Naive thymus-derived CD8-positive, alpha-beta T cell (primary cell): ENCODE data around the gene AXIN1. TPM values are rescaled to one million over a fixed set of nuclear protein-coding genes. Genes with fewer than 3 reads are reported as not detected.
"Not testable (repeated sequence)": the region's sequence is repeated elsewhere in the genome, so short reads cannot be mapped to it uniquely, and the experiment has no call there.

ENCODE experiments used
- ATAC-seq, 2 donors: fragments of 150-1000 bp; cut with Tn5 transposase in 1 of 2; sonication (Bioruptor Pico), chemical (Tn5 transposase) in 1 of 2; 1 replicate in 1 of 2; 2 replicates in 1 of 2; pipeline ENCODE4 v1.10.0; 2021; ENCODE audit warnings: mild to moderate bottlenecking in 2 of 2, moderate library complexity in 2 of 2
- POLR2A ChIA-PET: fragments of 350-600 bp; sonication (Branson Sonifier 250); formaldehyde crosslinking; loops from one replicate; lab custom pipeline; 2021; ENCODE audit warnings: antibody characterized with exemption; lab: Charles Lee
- DNase-seq, 10 donors: peaks; one replicate each; pipeline versions ENCODE4 v3.0.0 to v3.0.0-alpha.2; 2020 to 2022
- H3K27ac Mint-ChIP-seq, 10 donors: one replicate each; pipeline ENCODE4 v1.8.0; 2020 to 2022; ENCODE audit warnings: mild to moderate bottlenecking in 10 of 10, mixed read lengths in 10 of 10, moderate library complexity in 4 of 10, inconsistent platforms in 1 of 10
- H3K27me3 Mint-ChIP-seq, 5 donors: one replicate each; pipeline ENCODE4 v1.8.0; 2021 to 2022; ENCODE audit warnings: mixed read lengths in 5 of 5
- H3K36me3 Mint-ChIP-seq, 3 donors: one replicate each; pipeline ENCODE4 v1.8.0; 2020 to 2022; ENCODE audit warnings: mixed read lengths in 3 of 3, mild to moderate bottlenecking in 2 of 3, inconsistent platforms in 1 of 3
- H3K4me1 Mint-ChIP-seq, 4 donors: one replicate each; pipeline ENCODE4 v1.8.0; 2021 to 2022; ENCODE audit warnings: mixed read lengths in 4 of 4
- H3K4me3 Mint-ChIP-seq, 10 donors: one replicate each; pipeline ENCODE4 v1.8.0; 2020 to 2022; ENCODE audit warnings: mild to moderate bottlenecking in 10 of 10, mixed read lengths in 10 of 10, moderate library complexity in 6 of 10, inconsistent platforms in 1 of 10
- H3K9me3 Mint-ChIP-seq, 9 donors: one replicate each; pipeline ENCODE4 v1.8.0; 2020 to 2022; ENCODE audit warnings: mixed read lengths in 9 of 9, mild to moderate bottlenecking in 3 of 9, inconsistent platforms in 1 of 9, moderate library complexity in 1 of 9
- polyA plus RNA-seq, 3 donors: library from polyadenylated mRNA; unstranded; fragments of 300-500 nt; fragmentation: Illumina TruSeq; gene quantifications; one replicate each; pipeline ENCODE4 v1.2.3, GENCODE V29; 2021
- total RNA-seq, 8 experiments: library from RNA in 2 of 8; stranded (reverse) in 2 of 8; gene quantifications; one replicate each; pipeline ENCODE4 v1.2.3 and lab custom pipeline; 2021 to 2026

The AXIN1 gene
- total and polyA plus RNA-seq, 5 experiments from 2014 or later, result 1.6 to 44.0 (median 4.1) TPM

- DNase-seq (no peak), ATAC-seq (no peak)
- Mint-ChIP-seq H3K4me1 (peaks cover 5 to 14% (median 10%) of the 10 kb centered on the region in 4 donors), H3K4me3 (no peak overlapping the region), H3K36me3 (peaks cover 0 to 7% (median 2%) of the 10 kb centered on the region in 3 donors), H3K27ac (peak overlapping the region in 1 of 10 donors; percentile 55), H3K27me3 (no peaks in the 10 kb centered on the region), H3K9me3 (no peaks in the 10 kb centered on the region)
- POLR2A ChIA-PET, result interaction anchor here (0.6 to 1.4 kb wide), 4 partner anchors 12 to 258 kb away, joined by 3 to 5 read pairs (median 3); partner anchors contain the start of gene AXIN1
Measured at GRCh38 chr16:364595-365491, 12.3 kb upstream of the AXIN1 start.

GRCh38 chr16:363766-364490, 11.4 kb upstream of the AXIN1 start:
- H3K9me3 Mint-ChIP-seq, result no peaks in the 10 kb centered on the region
- no peak for ATAC-seq
- H3K27me3 Mint-ChIP-seq, result no peaks in the 10 kb centered on the region
- no peak overlapping the region for H3K27ac Mint-ChIP-seq
- POLR2A ChIA-PET, result interaction anchor here (0.6 to 1.0 kb wide), 2 partner anchors 12 to 257 kb away, joined by 3 read pairs; partner anchors contain the start of gene AXIN1
- peaks cover 0 to 7% (median 2%) of the 10 kb centered on the region in 3 donors for H3K36me3 Mint-ChIP-seq
- H3K4me1 Mint-ChIP-seq, result peaks cover 5 to 7% (median 5%) of the 10 kb centered on the region in 4 donors
- DNase-seq, result no peak
- H3K4me3 Mint-ChIP-seq, result no peak overlapping the region

GRCh38 chr16:363110-363765, 10.7 kb upstream of the AXIN1 start:
- DNase-seq, result no peak
- H3K27ac Mint-ChIP-seq, result no peak overlapping the region
- peaks cover 5 to 7% (median 5%) of the 10 kb centered on the region in 4 donors for H3K4me1 Mint-ChIP-seq
- no peaks in the 10 kb centered on the region for H3K27me3 Mint-ChIP-seq
- ATAC-seq, result no peak
- no peak overlapping the region for H3K4me3 Mint-ChIP-seq
- POLR2A ChIA-PET, result no interaction called here
- H3K9me3 Mint-ChIP-seq, result no peaks in the 10 kb centered on the region
- peaks cover 0 to 7% (median 2%) of the 10 kb centered on the region in 3 donors for H3K36me3 Mint-ChIP-seq

- POLR2A ChIA-PET, result interaction anchor here (0.5 to 1.3 kb wide), 7 partner anchors 9 to 230 kb away, joined by 3 to 6 read pairs (median 4); partner anchors contain the start of gene LUC7L
- H3K9me3 Mint-ChIP-seq, H3K36me3 Mint-ChIP-seq, DNase-seq, H3K4me3 Mint-ChIP-seq, ATAC-seq, H3K4me1 Mint-ChIP-seq, H3K27me3 Mint-ChIP-seq, H3K27ac Mint-ChIP-seq: not testable (repeated sequence)
Measured at GRCh38 chr16:362702-362999, 10.1 kb upstream of the AXIN1 start.

- no peaks in the 10 kb centered on the region for H3K9me3 Mint-ChIP-seq
- peak; percentile 95 to 98 for ATAC-seq
- peaks cover 5 to 12% (median 8%) of the 10 kb centered on the region in 4 donors for H3K4me1 Mint-ChIP-seq
- H3K27me3 Mint-ChIP-seq, result no peaks in the 10 kb centered on the region
- POLR2A ChIA-PET, result interaction anchor here (0.5 to 1.3 kb wide), 8 partner anchors 9 to 229 kb away, joined by 3 to 6 read pairs (median 4); partner anchors contain the start of gene LUC7L
- peak overlapping the region in 7 of 10 donors; percentile 8 to 85 (median 62) for H3K27ac Mint-ChIP-seq
- peak overlapping the region in 8 of 10 donors; percentile 6 to 76 (median 48) for H3K4me3 Mint-ChIP-seq
- H3K36me3 Mint-ChIP-seq, result peaks cover 0 to 4% (median 1%) of the 10 kb centered on the region in 3 donors
- DNase-seq, result peak; percentile 57 to 86 (median 67)
Measured at GRCh38 chr16:361872-362701, 9.6 kb upstream of the AXIN1 start.

GRCh38 chr16:361341-361871, 8.9 kb upstream of the AXIN1 start:
- no peaks in the 10 kb centered on the region for H3K27me3 Mint-ChIP-seq
- H3K36me3 Mint-ChIP-seq, result no peaks in the 10 kb centered on the region
- H3K9me3 Mint-ChIP-seq, result no peaks in the 10 kb centered on the region
- DNase-seq, result no peak
- peak overlapping the region in 1 of 10 donors; percentile 35 for H3K27ac Mint-ChIP-seq
- peaks cover 4 to 16% (median 10%) of the 10 kb centered on the region in 4 donors for H3K4me1 Mint-ChIP-seq
- ATAC-seq, result no peak
- POLR2A ChIA-PET, result interaction anchor here (1.1 to 1.3 kb wide), 4 partner anchors 10 to 132 kb away, joined by 3 to 6 read pairs (median 4); partner anchors contain the start of gene LUC7L
- H3K4me3 Mint-ChIP-seq, result no peak overlapping the region

GRCh38 chr16:360698-361336, 8.3 kb upstream of the AXIN1 start:
- H3K9me3 Mint-ChIP-seq, result no peaks in the 10 kb centered on the region
- DNase-seq (no peak), ATAC-seq (no peak)
- POLR2A ChIA-PET, result interaction anchor here (0.6 to 1.3 kb wide), 3 partner anchors 10 to 36 kb away, joined by 3 to 5 read pairs (median 3); no protein-coding TSS in a partner anchor
- no peaks in the 10 kb centered on the region for H3K36me3 Mint-ChIP-seq
- H3K4me1 Mint-ChIP-seq, result peaks cover 4 to 22% (median 12%) of the 10 kb centered on the region in 4 donors
- H3K27me3 Mint-ChIP-seq, result no peaks in the 10 kb centered on the region
- H3K27ac Mint-ChIP-seq, result no peak overlapping the region
- H3K4me3 Mint-ChIP-seq, result no peak overlapping the region

- Mint-ChIP-seq H3K4me3 (no peak overlapping the region), H3K4me1 (peaks cover 7 to 29% (median 18%) of the 10 kb centered on the region in 4 donors), H3K36me3 (no peaks in the 10 kb centered on the region), H3K27ac (peak overlapping the region in 1 of 10 donors; percentile 65), H3K9me3 (no peaks in the 10 kb centered on the region), H3K27me3 (no peaks in the 10 kb centered on the region)
- POLR2A ChIA-PET, result interaction anchor here (0.6 kb wide), 1 partner anchor 23 kb away, joined by 3 read pairs; no protein-coding TSS in a partner anchor
- ATAC-seq, result no peak
- DNase-seq, result no peak
Measured at GRCh38 chr16:359871-360697, 7.6 kb upstream of the AXIN1 start.

GRCh38 chr16:359067-359763, 6.7 kb upstream of the AXIN1 start:
- Mint-ChIP-seq H3K4me1 (peaks cover 12 to 34% (median 25%) of the 10 kb centered on the region in 4 donors), H3K4me3 (no peak overlapping the region), H3K27me3 (no peaks in the 10 kb centered on the region), H3K36me3 (no peaks in the 10 kb centered on the region), H3K27ac (no peak overlapping the region), H3K9me3 (no peaks in the 10 kb centered on the region)
- POLR2A ChIA-PET, result no interaction called here
- DNase-seq (no peak), ATAC-seq (no peak)

- H3K4me3 Mint-ChIP-seq, result no peak overlapping the region
- ATAC-seq, result no peak
- no peaks in the 10 kb centered on the region for H3K36me3 Mint-ChIP-seq
- H3K27me3 Mint-ChIP-seq, result no peaks in the 10 kb centered on the region
- peak overlapping the region in 6 of 10 donors; percentile 56 to 96 (median 66) for H3K27ac Mint-ChIP-seq
- no peak for DNase-seq
- H3K4me1 Mint-ChIP-seq, result peaks cover 11 to 39% (median 27%) of the 10 kb centered on the region in 4 donors
- H3K9me3 Mint-ChIP-seq, result no peaks in the 10 kb centered on the region
- POLR2A ChIA-PET, result interaction anchor here (2.4 to 4.8 kb wide), 3 partner anchors 10 to 44 kb away, joined by 8 to 24 read pairs (median 22); partner anchors contain the start of genes DECR2 and PGAP6
Measured at GRCh38 chr16:356741-357140, 4.2 kb upstream of the AXIN1 start.
